IMR-90 (cell line): ENCODE data around the gene ZCCHC13. TPM values are rescaled to one million over a fixed set of nuclear protein-coding genes. Genes with fewer than 3 reads are reported as not detected.
"Not testable (repeated sequence)": the region's sequence is repeated elsewhere in the genome, so short reads cannot be mapped to it uniquely, and the experiment has no call there.

ENCODE experiments used
- ATAC-seq: fragments of 200-7000 bp; cut with Tn5 transposase; 2 replicates; pipeline ENCODE4 v1.9.1; 2020; ENCODE audit warnings: low read depth, mild to moderate bottlenecking, moderate library complexity
- BruUV-seq: library from RNA; stranded (reverse); fragments of 400-500 nt; replicated peaks from 2 replicates; lab custom pipeline; 2021; lab: Mats Ljungman, UMichigan
- CTCF ChIA-PET: fragments of 300-600 bp; formaldehyde crosslinking; extraction: SDS; loops from one replicate; lab custom pipeline; 2021; ENCODE audit warnings: antibody characterized with exemption; lab: Yijun Ruan, JAX
- POLR2A ChIA-PET: fragments of 300-600 bp; sonication (Branson Sonifier 250); formaldehyde crosslinking; loops from one replicate; lab custom pipeline; 2022; ENCODE audit warnings: antibody characterized with exemption; ENCODE audit not compliant: unreplicated experiment; lab: Charles Lee
- DNase-seq: peaks from one replicate; pipeline ENCODE4 v3.0.0; 2013
- H2AFZ ChIP-seq: replicated peaks from 2 replicates; pipeline ENCODE3; 2013; ENCODE audit warnings: low read length, mild to moderate bottlenecking; ENCODE audit not compliant: poor library complexity
- H2AK5ac ChIP-seq: 2 replicates; pipeline ENCODE4 v1.6.1; 2013; ENCODE audit warnings: low read depth, low read length, inconsistent platforms
- H2AK9ac ChIP-seq: replicated peaks from 2 replicates; pipeline ENCODE3; 2013; ENCODE audit warnings: mild to moderate bottlenecking, low read depth, low read length, moderate library complexity; ENCODE audit not compliant: poor library complexity
- H2BK120ac ChIP-seq: 2 replicates; pipeline ENCODE4 v1.6.1; 2013; ENCODE audit warnings: low read depth, low read length, inconsistent platforms
- H2BK15ac ChIP-seq: 3 replicates; pipeline ENCODE4 v1.6.1; 2013; ENCODE audit warnings: low read depth, low read length, inconsistent platforms
- H2BK20ac ChIP-seq: 2 replicates; pipeline ENCODE4 v1.6.1; 2013; ENCODE audit warnings: low read depth, mild to moderate bottlenecking, inconsistent platforms, low read length, moderate library complexity
- H2BK5ac ChIP-seq: 2 replicates; pipeline ENCODE4 v1.6.1; 2013; ENCODE audit warnings: mild to moderate bottlenecking, low read depth, low read length, inconsistent platforms; ENCODE audit not compliant: poor library complexity, severe bottlenecking
- H3K14ac ChIP-seq: replicated peaks from 2 replicates; pipeline ENCODE4 v1.6.1; 2013; ENCODE audit warnings: low read depth, low read length, inconsistent platforms
- H3K18ac ChIP-seq: 2 replicates; pipeline ENCODE4 v1.6.1; 2013; ENCODE audit warnings: low read depth, low read length, control low read depth
- H3K23ac ChIP-seq: 2 replicates; pipeline ENCODE4 v1.6.1; 2013; ENCODE audit warnings: low read depth, low read length, inconsistent platforms
- H3K27ac ChIP-seq: 2 replicates; pipeline ENCODE4 v1.5.1; 2013; ENCODE audit warnings: mild to moderate bottlenecking, control low read depth, low read length; ENCODE audit not compliant: insufficient read depth
- H3K27me3 ChIP-seq: 2 replicates; pipeline ENCODE4 v1.6.1; 2013; ENCODE audit warnings: low read length; ENCODE audit not compliant: control insufficient read depth, insufficient read depth
- H3K36me3 ChIP-seq: 2 replicates; pipeline ENCODE4 v1.6.1; 2013; ENCODE audit warnings: low read length, mixed read lengths; ENCODE audit not compliant: control insufficient read depth, insufficient read depth
- H3K4ac ChIP-seq: 2 replicates; pipeline ENCODE4 v1.6.1; 2013; ENCODE audit warnings: low read depth, low read length, inconsistent platforms
- H3K4me1 ChIP-seq: 2 replicates; pipeline ENCODE4 v1.6.1; 2013; ENCODE audit warnings: low read length, mixed read lengths; ENCODE audit not compliant: control insufficient read depth, insufficient read depth
- H3K4me2 ChIP-seq: 2 replicates; pipeline ENCODE4 v1.6.1; 2013; ENCODE audit warnings: low read depth, mild to moderate bottlenecking, control low read depth, low read length, moderate library complexity
- H3K4me3 ChIP-seq: 2 replicates; pipeline ENCODE4 v1.5.1; 2013; ENCODE audit warnings: low read depth, mild to moderate bottlenecking, control low read depth, low read length, moderate library complexity; ENCODE audit not compliant: insufficient read depth
- H3K56ac ChIP-seq: 2 replicates; pipeline ENCODE4 v1.6.1; 2013; ENCODE audit warnings: low read length, inconsistent platforms; ENCODE audit not compliant: insufficient read depth; ENCODE audit errors: extremely low read depth
- H3K79me1 ChIP-seq, 2 experiments: 2 replicates each; pipeline ENCODE4 v1.6.1; 2013; ENCODE audit warnings: low read length in 2 of 2, inconsistent platforms in 1 of 2, low read depth in 1 of 2
- H3K9ac ChIP-seq: 2 replicates; pipeline ENCODE4 v1.6.1; 2013; ENCODE audit warnings: low read depth, low read length, control low read depth
- H3K9me1 ChIP-seq: 2 replicates; pipeline ENCODE4 v1.6.1; 2013; ENCODE audit warnings: low read length, inconsistent platforms; ENCODE audit not compliant: insufficient read depth
- H3K9me3 ChIP-seq: 2 replicates; pipeline ENCODE4 v1.6.1; 2013; ENCODE audit warnings: low read length; ENCODE audit not compliant: control insufficient read depth, insufficient read depth
- H4K20me1 ChIP-seq: 2 replicates; pipeline ENCODE4 v1.6.1; 2013; ENCODE audit warnings: low read length, inconsistent platforms; ENCODE audit not compliant: insufficient read depth
- H4K5ac ChIP-seq: 2 replicates; pipeline ENCODE4 v1.6.1; 2013; ENCODE audit warnings: mild to moderate bottlenecking, low read depth, low read length, control low read depth
- H4K8ac ChIP-seq, 2 experiments: 2 replicates each; pipeline ENCODE4 v1.6.1; 2013; ENCODE audit warnings: low read depth in 2 of 2, low read length in 2 of 2, control low read depth in 1 of 2, inconsistent platforms in 1 of 2
- H4K91ac ChIP-seq: 2 replicates; pipeline ENCODE4 v1.6.1; 2013; ENCODE audit warnings: low read depth, low read length, inconsistent platforms; ENCODE audit not compliant: insufficient read depth
- WGBS, 2 experiments: methylation state at CpG; one replicate each; pipeline versions ENCODE4 v1.1.5 to v1.1.7; 2013; ENCODE audit warnings: missing lambda C conversion rate in 2 of 2; ENCODE audit not compliant: insufficient read length in 1 of 2; ENCODE audit errors: extremely low coverage in 2 of 2; 5-methylcytosine and 5-hydroxymethylcytosine counted together
- dilution Hi-C: fragments of 300-500 bp; cut with HindIII; formaldehyde crosslinking; loops from one replicate; pipeline ENCODE4 v1.14.3; 2018; ENCODE audit warnings: low sequenced_read_pairs; ENCODE audit not compliant: unreplicated experiment
- in situ Hi-C: fragments of 300-500 bp; cut with MboI; formaldehyde crosslinking; loops from 3 replicates; pipeline ENCODE4 v1.14.3; 2019; ENCODE audit warnings: low sequenced_read_pairs, inconsistent platforms, mixed read lengths
- intact Hi-C: fragments of 100-400 bp; cut with micrococcal nuclease; formaldehyde crosslinking; loops from 2 replicates; pipeline ENCODE4 v1.10.0; 2022
- polyA plus RNA-seq, 3 experiments: library from polyadenylated mRNA; depleted of rRNA; stranded (reverse); fragments of >200 nt; gene quantifications; 2 replicates each; pipeline ENCODE4 v1.2.3, GENCODE V29; 2012; ENCODE audit warnings: low replicate concordance in 1 of 3
- total RNA-seq: library from RNA; depleted of rRNA; stranded (reverse); fragments of >200 nt; gene quantifications from 2 replicates; pipeline ENCODE4 v1.2.3, GENCODE V29; 2012

Gene ZCCHC13
- total and polyA plus RNA-seq, 2 of the 4 experiments (the other 2 are of a cell fraction) = not detected

- H3K23ac ChIP-seq, H2AFZ ChIP-seq, H4K91ac ChIP-seq, H2BK120ac ChIP-seq, H2AK9ac ChIP-seq, H3K9me1 ChIP-seq, H3K27me3 ChIP-seq, H3K4me3 ChIP-seq, in situ Hi-C loops, H3K18ac ChIP-seq, H3K27ac ChIP-seq, CTCF ChIA-PET, BruUV-seq, H3K9me3 ChIP-seq, DNase-seq, dilution Hi-C loops, POLR2A ChIA-PET, H4K8ac ChIP-seq, H2BK5ac ChIP-seq, H3K14ac ChIP-seq, H3K4me1 ChIP-seq, H2BK20ac ChIP-seq, H3K56ac ChIP-seq, ATAC-seq, H2AK5ac ChIP-seq, H3K4me2 ChIP-seq, H3K9ac ChIP-seq, H4K5ac ChIP-seq, H2BK15ac ChIP-seq, H4K20me1 ChIP-seq, H3K4ac ChIP-seq, intact Hi-C loops: not testable (repeated sequence)
- WGBS, 2 experiments = 83% methylated on average over 1 of the region's 1 CpG; no CpG with 5 or more reads in 1 of the 2 experiments
- H3K79me1 ChIP-seq = peaks cover 4 to 14% of the 10 kb centered on the region in 2 experiments; a peak in 2 of 4 replicates
- H3K36me3 ChIP-seq = peaks cover 17% of the 10 kb centered on the region
Measured at GRCh38 chrX:74258111-74258510, 45.9 kb upstream of the ZCCHC13 start.
